Measurements from ENCODE around the gene PRKAA1. TPM values are rescaled to one million over a fixed set of nuclear protein-coding genes. Genes with fewer than 3 reads are reported as not detected.
"Not testable (repeated sequence)": the region's sequence is repeated elsewhere in the genome, so short reads cannot be mapped to it uniquely, and the experiment has no call there.

Gene PRKAA1
- total RNA-seq, 4 donors from 2014 or later: 70.1 to 85.0 (median 78.6) TPM

DNA sequence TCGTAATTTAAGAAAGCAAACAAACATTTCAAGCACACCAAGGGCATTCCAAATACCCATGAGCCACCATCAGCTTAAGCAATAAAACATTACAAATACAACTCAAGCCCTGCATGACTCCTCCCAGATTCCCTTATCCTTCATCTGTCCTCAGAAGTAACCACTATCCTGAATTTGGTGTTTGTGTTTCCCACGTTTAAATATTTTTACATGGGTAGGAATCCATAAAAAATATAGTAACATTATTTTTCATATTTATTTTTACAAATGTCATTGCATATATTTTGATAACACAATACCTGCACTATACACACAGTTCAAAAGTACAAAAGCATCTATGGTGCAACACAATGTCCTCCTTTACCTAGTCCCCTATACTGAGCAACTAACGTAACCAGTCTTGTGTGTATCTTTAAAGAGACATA, 6.4 kb downstream of the PRKAA1 start:
- Histone ChIP-seq H3K4me1 (peaks cover 21 to 55% (median 38%) of the 10 kb centered on the region in 4 donors), H3K27me3 (no peaks in the 10 kb centered on the region), H3K36me3 (peaks cover 0 to 7% (median 3%) of the 10 kb centered on the region in 4 donors), H3K9me3 (peaks cover 0 to 4% (median 0%) of the 10 kb centered on the region in 4 donors), H3K27ac (replicated peaks in 1 of 4) (no peak overlapping the region), H3K4me3 (no peak overlapping the region)
- WGBS: 54% methylated on average over 3 of the region's 3 CpGs
- intact Hi-C loops (cut with DNase I): no loop called here
- TF ChIP-seq EP300 (IDR thresholded peaks at IDR 0.05): no peak
- no peak for TF ChIP-seq POLR2A (IDR thresholded peaks at IDR 0.05; ENCODE audit: low read depth)
- TF ChIP-seq CTCF (IDR thresholded peaks at IDR 0.05): no peak
- no peak for TF ChIP-seq POLR2AphosphoS5 (IDR thresholded peaks at IDR 0.05)
- no peak for DNase-seq (ENCODE audit: extremely low spot score)

- intact Hi-C loops (cut with DNase I): no loop called here
- Histone ChIP-seq H3K9me3 (peaks cover 0 to 4% (median 0%) of the 10 kb centered on the region in 4 donors), H3K27ac (replicated peaks in 1 of 4) (no peak overlapping the region), H3K27me3 (no peaks in the 10 kb centered on the region), H3K4me1 (peaks cover 20 to 48% (median 32%) of the 10 kb centered on the region in 4 donors), H3K4me3 (no peak overlapping the region), H3K36me3 (peaks cover 0 to 7% (median 3%) of the 10 kb centered on the region in 4 donors)
- no peak for TF ChIP-seq POLR2AphosphoS5 (IDR thresholded peaks at IDR 0.05)
- TF ChIP-seq POLR2A (IDR thresholded peaks at IDR 0.05; ENCODE audit: low read depth): no peak
- TF ChIP-seq EP300 (IDR thresholded peaks at IDR 0.05): no peak
- TF ChIP-seq CTCF (IDR thresholded peaks at IDR 0.05): no peak
- DNase-seq (ENCODE audit: extremely low spot score): no peak
- WGBS: 66% methylated on average over 3 of the region's 3 CpGs
Observed at GRCh38 chr5:40790947-40791593, 7.1 kb downstream of the PRKAA1 start.

DNA sequence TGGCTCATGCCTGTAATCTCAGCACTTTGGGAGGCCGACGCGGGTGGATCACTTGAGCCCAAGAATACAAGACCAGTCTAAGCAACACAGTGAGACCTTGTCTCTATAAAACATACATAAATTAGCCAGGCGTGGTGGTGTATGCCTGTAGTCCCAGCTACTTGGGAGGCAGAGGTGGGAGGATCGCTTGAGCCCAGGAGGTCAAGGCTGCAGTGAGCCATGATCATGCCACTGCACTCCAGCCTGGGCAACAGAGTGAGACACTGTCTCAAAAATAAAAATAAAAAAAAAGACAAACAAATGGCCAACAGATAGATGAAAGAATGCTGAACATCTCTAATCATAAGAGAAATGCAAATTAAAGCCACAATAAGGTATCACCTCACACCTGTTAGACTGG, 9.2 kb downstream of the PRKAA1 start:
- H3K9me3 ChIP-seq; H3K27me3 ChIP-seq; DNase-seq (ENCODE audit: extremely low spot score); H3K4me3 ChIP-seq; H3K27ac ChIP-seq (replicated peaks in 1 of 4); H3K36me3 ChIP-seq; intact Hi-C loops (cut with DNase I): not testable (repeated sequence)
- peaks cover 13 to 39% (median 22%) of the 10 kb centered on the region in 4 donors for H3K4me1 ChIP-seq
- WGBS: 95% methylated on average over 5 of the region's 5 CpGs

- Histone ChIP-seq H3K36me3 (peaks cover 0 to 7% (median 3%) of the 10 kb centered on the region in 4 donors), H3K4me3 (no peak overlapping the region), H3K9me3 (peaks cover 0 to 4% (median 0%) of the 10 kb centered on the region in 4 donors), H3K27me3 (no peaks in the 10 kb centered on the region), H3K4me1 (peaks cover 11 to 37% (median 22%) of the 10 kb centered on the region in 4 donors), H3K27ac (replicated peaks in 1 of 4) (no peak overlapping the region)
- WGBS: 97% methylated on average over 1 of the region's 1 CpG
- no peak for TF ChIP-seq POLR2A (IDR thresholded peaks at IDR 0.05; ENCODE audit: low read depth)
- TF ChIP-seq POLR2AphosphoS5 (IDR thresholded peaks at IDR 0.05): no peak
- TF ChIP-seq EP300 (IDR thresholded peaks at IDR 0.05): no peak
- TF ChIP-seq CTCF (IDR thresholded peaks at IDR 0.05): no peak
- intact Hi-C loops (cut with DNase I): no loop called here
- no peak for DNase-seq (ENCODE audit: extremely low spot score)
Observed at GRCh38 chr5:40787986-40788385, 10.2 kb downstream of the PRKAA1 start.

GRCh38 chr5:40786664-40787063, 11.5 kb downstream of the PRKAA1 start:
- DNase-seq (ENCODE audit: extremely low spot score); intact Hi-C loops (cut with DNase I); H3K27me3 ChIP-seq; H3K9me3 ChIP-seq; H3K36me3 ChIP-seq; H3K4me3 ChIP-seq; H3K27ac ChIP-seq (replicated peaks in 1 of 4): not testable (repeated sequence)
- peaks cover 18 to 34% (median 25%) of the 10 kb centered on the region in 4 donors for H3K4me1 ChIP-seq
- 95% methylated on average over 3 of the region's 3 CpGs for WGBS

DNA sequence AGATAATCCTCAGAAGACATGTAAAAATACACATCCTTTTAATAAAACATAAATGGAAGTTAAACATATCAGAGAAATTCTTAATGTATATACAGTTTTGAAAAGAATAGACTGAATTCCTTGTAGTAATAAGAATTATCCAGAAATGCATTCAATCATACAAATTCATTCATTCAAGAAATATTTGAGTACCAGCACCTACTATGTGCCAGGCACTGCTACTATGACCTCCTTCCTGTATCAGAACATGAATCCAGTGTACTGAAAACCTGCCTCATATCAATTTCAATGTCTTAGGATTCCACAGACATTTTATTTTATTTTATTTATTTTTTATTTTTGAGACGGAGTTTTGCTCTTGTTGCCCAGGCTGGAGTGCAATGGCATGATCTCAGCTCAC, 13.3 kb downstream of the PRKAA1 start:
- WGBS: 75% methylated on average over 1 of the region's 1 CpG
- Histone ChIP-seq H3K4me1 (peaks cover 12 to 27% (median 19%) of the 10 kb centered on the region in 4 donors), H3K9me3 (peaks cover 0 to 4% (median 0%) of the 10 kb centered on the region in 4 donors), H3K27ac (replicated peaks in 1 of 4) (no peak overlapping the region), H3K4me3 (no peak overlapping the region), H3K27me3 (no peaks in the 10 kb centered on the region), H3K36me3 (peaks cover 0 to 7% (median 3%) of the 10 kb centered on the region in 4 donors)
- TF ChIP-seq EP300 (IDR thresholded peaks at IDR 0.05) (no peak), POLR2A (IDR thresholded peaks at IDR 0.05; ENCODE audit: low read depth) (no peak), POLR2AphosphoS5 (IDR thresholded peaks at IDR 0.05) (no peak), CTCF (IDR thresholded peaks at IDR 0.05) (no peak)
- intact Hi-C loops (cut with DNase I): no loop called here
- DNase-seq (ENCODE audit: extremely low spot score): no peak

Data from esophagus muscularis mucosa (tissue), 4 donors.